DOHH2 (cell line): ENCODE measurements around the gene ENOX1.

Source experiments
- H3F3A ChIP-seq: fragments of 200-600 bp; sonication (generic), shearing (Covaris generic); 2 replicates; pipeline ENCODE4 v1.6.0; 2016; ENCODE audit warnings: antibody characterized with exemption, mild to moderate bottlenecking; ENCODE audit not compliant: control insufficient read depth, insufficient read depth
- H3K27ac ChIP-seq: fragments of 200-600 bp; sonication (generic); 2 replicates; pipeline ENCODE4 v1.5.1; 2014; ENCODE audit warnings: low read depth, mild to moderate bottlenecking, low read length, moderate library complexity
- H3K27me3 ChIP-seq: fragments of 200-600 bp; sonication (generic); 2 replicates; pipeline ENCODE4 v1.6.1; 2014; ENCODE audit warnings: mild to moderate bottlenecking, low read length, mixed read lengths; ENCODE audit not compliant: control insufficient read depth
- H3K36me3 ChIP-seq: fragments of 200-600 bp; sonication (generic); 2 replicates; pipeline ENCODE4 v1.6.1; 2014; ENCODE audit warnings: mild to moderate bottlenecking, low read length, moderate library complexity, mixed read lengths; ENCODE audit not compliant: control insufficient read depth
- H3K4me1 ChIP-seq: fragments of 200-600 bp; sonication (generic); 2 replicates; pipeline ENCODE4 v1.6.1; 2014; ENCODE audit warnings: mild to moderate bottlenecking, low read length, mixed read lengths; ENCODE audit not compliant: control insufficient read depth
- H3K4me2 ChIP-seq: fragments of 200-600 bp; sonication (generic); 2 replicates; pipeline ENCODE4 v1.6.0; 2014; ENCODE audit warnings: mild to moderate bottlenecking, low read length, moderate library complexity
- H3K4me3 ChIP-seq: fragments of 200-600 bp; sonication (generic); 2 replicates; pipeline ENCODE4 v1.5.1; 2014; ENCODE audit warnings: mild to moderate bottlenecking, low read length, mixed read lengths
- H3K79me2 ChIP-seq: fragments of 200-600 bp; sonication (generic); 2 replicates; pipeline ENCODE4 v1.6.1; 2014; ENCODE audit warnings: mild to moderate bottlenecking, low read length, mixed read lengths; ENCODE audit not compliant: control insufficient read depth
- H3K9me2 ChIP-seq: fragments of 200-600 bp; sonication (generic); replicated peaks from 2 replicates; pipeline ENCODE4 v1.6.1; 2014; ENCODE audit warnings: mild to moderate bottlenecking, low read length, mixed read lengths; ENCODE audit not compliant: control insufficient read depth
- H3K9me3 ChIP-seq: fragments of 200-600 bp; sonication (generic); 2 replicates; pipeline ENCODE4 v1.6.1; 2014; ENCODE audit warnings: antibody characterized with exemption, low read length, mixed read lengths; ENCODE audit not compliant: control insufficient read depth, insufficient read depth
- H4K20me1 ChIP-seq: fragments of 200-600 bp; sonication (generic); 2 replicates; pipeline ENCODE4 v1.6.0; 2014; ENCODE audit warnings: low read depth, mild to moderate bottlenecking, antibody characterized with exemption, low read length, moderate library complexity; ENCODE audit not compliant: control insufficient read depth, insufficient read depth
- EZH2phosphoT487 ChIP-seq: fragments of 200-600 bp; sonication (generic); IDR thresholded peaks from 2 replicates; pipeline ENCODE4 v1.6.1; 2017; ENCODE audit warnings: borderline replicate concordance, mild to moderate bottlenecking, antibody characterized with exemption, low read length, moderate library complexity, mixed read lengths
- TF ChIP-seq, protein P1 (sequence below): fragments of 200-600 bp; sonication (generic); IDR thresholded peaks from one replicate; pipeline ENCODE4 v1.5.1; 2014; ENCODE audit warnings: antibody characterized with exemption, mild to moderate bottlenecking, low read depth, low read length; ENCODE audit not compliant: poor library complexity, severe bottlenecking

Gene ENOX1

GRCh38 chr13:43307221-43307920 lies 479.4 kb downstream of the ENOX1 start:
- Histone ChIP-seq H3K4me2 (peak overlapping the region; percentile 43), H3K4me3 (no peak overlapping the region)

DNA sequence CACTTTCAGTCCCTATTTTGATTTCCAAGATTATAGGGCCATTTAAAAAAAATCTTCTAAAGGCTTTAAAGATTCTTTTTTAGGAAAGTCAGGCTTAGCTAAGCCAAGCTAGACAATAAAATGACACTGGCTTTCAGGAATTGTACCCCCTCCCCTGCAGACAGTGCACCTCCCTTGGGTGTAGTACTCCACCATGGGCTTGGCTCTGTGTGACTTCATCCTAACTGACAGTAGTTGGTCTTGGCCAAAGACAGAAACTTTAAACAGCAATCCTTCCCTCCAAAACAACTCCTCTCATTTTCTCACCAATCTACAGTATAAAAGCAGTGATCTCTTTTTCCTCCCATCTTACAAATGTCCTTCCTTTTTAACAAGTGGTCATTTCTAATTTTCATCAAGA lies 480.4 kb downstream of the ENOX1 start:
- Histone ChIP-seq H3K27me3 (no peaks in the 10 kb centered on the region), H3K9me3 (no peaks in the 10 kb centered on the region), H3K4me1 (peaks cover 12% of the 10 kb centered on the region), H3K27ac (no peak overlapping the region), H3K4me2 (no peak overlapping the region), H3K36me3 (no peaks in the 10 kb centered on the region), H3K4me3 (no peak overlapping the region), H3K9me2 (no peaks in the 10 kb centered on the region), H3K79me2 (no peaks in the 10 kb centered on the region), H3F3A (no peaks in the 10 kb centered on the region), H4K20me1 (no peaks in the 10 kb centered on the region)
- TF ChIP-seq EZH2phosphoT487, result no peak
- TF ChIP-seq, protein P1, sequence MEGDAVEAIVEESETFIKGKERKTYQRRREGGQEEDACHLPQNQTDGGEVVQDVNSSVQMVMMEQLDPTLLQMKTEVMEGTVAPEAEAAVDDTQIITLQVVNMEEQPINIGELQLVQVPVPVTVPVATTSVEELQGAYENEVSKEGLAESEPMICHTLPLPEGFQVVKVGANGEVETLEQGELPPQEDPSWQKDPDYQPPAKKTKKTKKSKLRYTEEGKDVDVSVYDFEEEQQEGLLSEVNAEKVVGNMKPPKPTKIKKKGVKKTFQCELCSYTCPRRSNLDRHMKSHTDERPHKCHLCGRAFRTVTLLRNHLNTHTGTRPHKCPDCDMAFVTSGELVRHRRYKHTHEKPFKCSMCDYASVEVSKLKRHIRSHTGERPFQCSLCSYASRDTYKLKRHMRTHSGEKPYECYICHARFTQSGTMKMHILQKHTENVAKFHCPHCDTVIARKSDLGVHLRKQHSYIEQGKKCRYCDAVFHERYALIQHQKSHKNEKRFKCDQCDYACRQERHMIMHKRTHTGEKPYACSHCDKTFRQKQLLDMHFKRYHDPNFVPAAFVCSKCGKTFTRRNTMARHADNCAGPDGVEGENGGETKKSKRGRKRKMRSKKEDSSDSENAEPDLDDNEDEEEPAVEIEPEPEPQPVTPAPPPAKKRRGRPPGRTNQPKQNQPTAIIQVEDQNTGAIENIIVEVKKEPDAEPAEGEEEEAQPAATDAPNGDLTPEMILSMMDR, result no peak

More at GRCh38 chr13:43307221-43307920, 479.4 kb downstream of the ENOX1 start:
- Histone ChIP-seq H3K79me2 (no peaks in the 10 kb centered on the region), H3K9me3 (no peaks in the 10 kb centered on the region), H4K20me1 (no peaks in the 10 kb centered on the region), H3K27me3 (0 out of 2 replicates have a peak, but pooled peaks cover 2% of the 10 kb centered on the region), H3K36me3 (no peaks in the 10 kb centered on the region), H3K4me1 (peaks cover 12% of the 10 kb centered on the region), H3F3A (no peaks in the 10 kb centered on the region), H3K27ac (no peak overlapping the region), H3K9me2 (no peaks in the 10 kb centered on the region)
- TF ChIP-seq, protein P1, result no peak
- TF ChIP-seq EZH2phosphoT487, result no peak

- H3K36me3 ChIP-seq, result no peaks in the 10 kb centered on the region
- H3F3A ChIP-seq, result no peaks in the 10 kb centered on the region
- H3K79me2 ChIP-seq, result no peaks in the 10 kb centered on the region
- H3K9me3 ChIP-seq, result no peaks in the 10 kb centered on the region
- H3K27me3 ChIP-seq, result no peaks in the 10 kb centered on the region
- no peak overlapping the region for H3K4me2 ChIP-seq
- no peak overlapping the region for H3K27ac ChIP-seq
- peaks cover 12% of the 10 kb centered on the region for H3K4me1 ChIP-seq
- TF ChIP-seq, protein P1, result no peak
- no peak for TF ChIP-seq EZH2phosphoT487
- H3K9me2 ChIP-seq, result no peaks in the 10 kb centered on the region
- H4K20me1 ChIP-seq, result no peaks in the 10 kb centered on the region
- H3K4me3 ChIP-seq, result no peak overlapping the region
These were observed 481.4 kb downstream of the ENOX1 start for GRCh38 chr13:43305416-43305815.
